Osteocyte (in vitro differentiated cells): Measurements from ENCODE around the gene THSD7A. TPM values are rescaled to one million over a fixed set of nuclear protein-coding genes. Genes with fewer than 3 reads are reported as not detected.

ENCODE experiments used
- DNase-seq: peaks from one replicate; pipeline ENCODE4 v3.0.0; 2021; ENCODE audit warnings: mixed read lengths; ENCODE audit not compliant: unreplicated experiment; ENCODE audit errors: extremely low spot score
- H3K27ac Mint-ChIP-seq: one replicate; pipeline ENCODE4 v1.8.0; 2021; ENCODE audit warnings: mild to moderate bottlenecking, mixed read lengths; ENCODE audit not compliant: unreplicated experiment
- H3K27me3 Mint-ChIP-seq: one replicate; pipeline ENCODE4 v1.8.0; 2021; ENCODE audit warnings: mixed read lengths; ENCODE audit not compliant: unreplicated experiment
- H3K36me3 Mint-ChIP-seq: one replicate; pipeline ENCODE4 v1.8.0; 2021; ENCODE audit warnings: mixed read lengths; ENCODE audit not compliant: unreplicated experiment
- H3K4me1 Mint-ChIP-seq: one replicate; pipeline ENCODE4 v1.8.0; 2021; ENCODE audit warnings: mixed read lengths; ENCODE audit not compliant: unreplicated experiment
- H3K4me3 Mint-ChIP-seq: one replicate; pipeline ENCODE4 v1.8.0; 2021; ENCODE audit warnings: mild to moderate bottlenecking, moderate library complexity, mixed read lengths; ENCODE audit not compliant: unreplicated experiment
- H3K9me3 Mint-ChIP-seq: one replicate; pipeline ENCODE4 v1.8.0; 2021; ENCODE audit warnings: mixed read lengths; ENCODE audit not compliant: unreplicated experiment
- CTCF ChIP-seq: fragments of 200-600 bp; sonication (generic); IDR thresholded peaks from 2 replicates; pipeline ENCODE4 v1.5.0; 2021; ENCODE audit warnings: antibody characterized with exemption, mild to moderate bottlenecking, moderate library complexity
- total RNA-seq: library from RNA; stranded (reverse); gene quantifications from 2 replicates; pipeline ENCODE4 v1.2.1, GENCODE V29; 2021

Gene THSD7A
- total RNA-seq, 1 donor from 2014 or later = 2.0 TPM

GRCh38 chr7:11434366-11434765 is 397.6 kb downstream of the THSD7A start:
- Mint-ChIP-seq H3K36me3 (no peaks in the 10 kb centered on the region), H3K9me3 (no peaks in the 10 kb centered on the region), H3K4me1 (no peaks in the 10 kb centered on the region), H3K27ac (no peak overlapping the region), H3K27me3 (peaks cover 4% of the 10 kb centered on the region), H3K4me3 (no peak overlapping the region)
- no peak for DNase-seq
- no peak for TF ChIP-seq CTCF

- H3K36me3 Mint-ChIP-seq = no peaks in the 10 kb centered on the region
- no peaks in the 10 kb centered on the region for H3K4me1 Mint-ChIP-seq
- TF ChIP-seq CTCF = no peak
- no peaks in the 10 kb centered on the region for H3K9me3 Mint-ChIP-seq
- no peak for DNase-seq
- peaks cover 14% of the 10 kb centered on the region for H3K27me3 Mint-ChIP-seq
- H3K27ac Mint-ChIP-seq = no peak overlapping the region
- no peak overlapping the region for H3K4me3 Mint-ChIP-seq
Observed at GRCh38 chr7:11430841-11431240, 401.2 kb downstream of the THSD7A start.

GRCh38 chr7:11430112-11430511 is 401.9 kb downstream of the THSD7A start:
- H3K4me3 Mint-ChIP-seq = no peak overlapping the region
- H3K9me3 Mint-ChIP-seq = no peaks in the 10 kb centered on the region
- peaks cover 14% of the 10 kb centered on the region for H3K27me3 Mint-ChIP-seq
- no peak overlapping the region for H3K27ac Mint-ChIP-seq
- H3K36me3 Mint-ChIP-seq = no peaks in the 10 kb centered on the region
- no peak for TF ChIP-seq CTCF
- H3K4me1 Mint-ChIP-seq = no peaks in the 10 kb centered on the region
- no peak for DNase-seq

- Mint-ChIP-seq H3K27me3 (peaks cover 14% of the 10 kb centered on the region), H3K9me3 (no peaks in the 10 kb centered on the region), H3K27ac (no peak overlapping the region), H3K4me3 (no peak overlapping the region), H3K4me1 (no peaks in the 10 kb centered on the region), H3K36me3 (no peaks in the 10 kb centered on the region)
- DNase-seq = no peak
- no peak for TF ChIP-seq CTCF
Observed at GRCh38 chr7:11428877-11429581, 403.0 kb downstream of the THSD7A start.

GRCh38 chr7:11427686-11428273 is 404.2 kb downstream of the THSD7A start:
- peak; percentile 79 for TF ChIP-seq CTCF
- Mint-ChIP-seq H3K27ac (no peak overlapping the region), H3K9me3 (no peaks in the 10 kb centered on the region), H3K4me1 (no peaks in the 10 kb centered on the region), H3K4me3 (no peak overlapping the region), H3K27me3 (peaks cover 19% of the 10 kb centered on the region), H3K36me3 (no peaks in the 10 kb centered on the region)
- DNase-seq = no peak
